ENCODE results near the gene BMP8B.

DNA sequence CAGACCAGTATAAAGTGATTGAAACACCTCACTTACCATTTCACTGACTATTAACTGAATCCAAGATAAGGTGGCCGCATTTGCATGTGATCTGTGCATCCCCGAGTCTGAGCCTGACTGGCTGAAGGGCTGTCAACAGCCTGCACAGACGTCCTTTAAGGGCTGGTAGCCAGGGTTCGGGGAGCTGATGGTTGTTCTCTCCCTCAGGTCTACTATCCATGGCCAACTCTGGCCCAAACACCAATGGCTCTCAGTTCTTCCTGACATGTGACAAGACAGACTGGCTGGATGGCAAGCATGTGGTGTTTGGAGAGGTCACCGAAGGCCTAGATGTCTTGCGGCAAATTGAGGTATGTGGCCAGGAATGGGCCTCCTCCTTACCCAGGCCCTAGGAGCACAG is 36.0 kb downstream of the BMP8B start:
- no peak for TF ChIP-seq POLR2A (IDR thresholded peaks at IDR 0.05)
- TF ChIP-seq, protein P1, sequence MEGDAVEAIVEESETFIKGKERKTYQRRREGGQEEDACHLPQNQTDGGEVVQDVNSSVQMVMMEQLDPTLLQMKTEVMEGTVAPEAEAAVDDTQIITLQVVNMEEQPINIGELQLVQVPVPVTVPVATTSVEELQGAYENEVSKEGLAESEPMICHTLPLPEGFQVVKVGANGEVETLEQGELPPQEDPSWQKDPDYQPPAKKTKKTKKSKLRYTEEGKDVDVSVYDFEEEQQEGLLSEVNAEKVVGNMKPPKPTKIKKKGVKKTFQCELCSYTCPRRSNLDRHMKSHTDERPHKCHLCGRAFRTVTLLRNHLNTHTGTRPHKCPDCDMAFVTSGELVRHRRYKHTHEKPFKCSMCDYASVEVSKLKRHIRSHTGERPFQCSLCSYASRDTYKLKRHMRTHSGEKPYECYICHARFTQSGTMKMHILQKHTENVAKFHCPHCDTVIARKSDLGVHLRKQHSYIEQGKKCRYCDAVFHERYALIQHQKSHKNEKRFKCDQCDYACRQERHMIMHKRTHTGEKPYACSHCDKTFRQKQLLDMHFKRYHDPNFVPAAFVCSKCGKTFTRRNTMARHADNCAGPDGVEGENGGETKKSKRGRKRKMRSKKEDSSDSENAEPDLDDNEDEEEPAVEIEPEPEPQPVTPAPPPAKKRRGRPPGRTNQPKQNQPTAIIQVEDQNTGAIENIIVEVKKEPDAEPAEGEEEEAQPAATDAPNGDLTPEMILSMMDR (IDR thresholded peaks at IDR 0.05), result no peak
